Measurements from ENCODE around the gene KLHL35.
A peak's percentile ranks its signal among the peaks of the same experiment; 100 is the strongest.
"Not testable (repeated sequence)": the region's sequence is repeated elsewhere in the genome, so short reads cannot be mapped to it uniquely, and the experiment has no call there.

The KLHL35 gene

DNA sequence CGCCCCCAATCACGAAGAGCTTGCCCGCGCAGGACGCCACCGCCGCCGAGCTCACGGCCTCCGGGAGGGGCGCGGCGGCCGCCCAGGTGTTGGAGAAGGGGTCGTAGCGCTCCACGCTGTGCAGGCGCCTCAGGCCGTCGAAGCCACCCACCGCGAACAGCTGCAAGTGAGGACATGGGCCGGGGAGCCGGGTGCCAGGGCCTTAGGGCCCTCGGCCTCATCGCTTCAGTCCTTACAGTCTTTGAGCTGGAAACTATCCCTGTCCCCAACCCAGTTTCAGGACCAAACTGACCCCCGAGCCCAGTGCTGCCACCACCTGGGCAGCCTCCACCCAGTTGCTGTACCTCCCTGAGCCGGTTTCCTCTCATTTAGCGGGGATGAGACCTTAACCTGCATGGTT, 7.6 kb downstream of the KLHL35 start:
- no peak for DNase-seq (ENCODE audit: low spot score)

DNA sequence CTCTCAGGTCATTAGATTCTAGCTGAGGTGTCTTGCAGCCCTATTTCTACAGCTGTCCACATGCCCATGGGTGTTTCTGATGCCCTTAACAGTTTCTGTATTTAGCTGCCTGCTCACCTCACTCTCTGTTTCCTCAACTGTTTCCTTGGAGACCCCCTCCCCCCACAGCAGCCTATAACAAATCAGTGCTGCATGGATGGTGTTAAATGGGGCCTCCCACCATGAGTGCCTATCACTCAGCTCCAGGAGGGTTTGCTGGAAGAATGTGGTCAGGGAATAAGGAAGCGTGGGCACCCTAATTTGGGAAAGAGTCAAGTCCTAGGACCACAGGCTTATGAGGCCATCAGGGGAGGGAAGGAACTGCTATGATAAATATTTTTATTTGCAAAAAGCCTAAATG, 8.6 kb downstream of the KLHL35 start:
- DNase-seq (ENCODE audit: low spot score), result no peak

DNA sequence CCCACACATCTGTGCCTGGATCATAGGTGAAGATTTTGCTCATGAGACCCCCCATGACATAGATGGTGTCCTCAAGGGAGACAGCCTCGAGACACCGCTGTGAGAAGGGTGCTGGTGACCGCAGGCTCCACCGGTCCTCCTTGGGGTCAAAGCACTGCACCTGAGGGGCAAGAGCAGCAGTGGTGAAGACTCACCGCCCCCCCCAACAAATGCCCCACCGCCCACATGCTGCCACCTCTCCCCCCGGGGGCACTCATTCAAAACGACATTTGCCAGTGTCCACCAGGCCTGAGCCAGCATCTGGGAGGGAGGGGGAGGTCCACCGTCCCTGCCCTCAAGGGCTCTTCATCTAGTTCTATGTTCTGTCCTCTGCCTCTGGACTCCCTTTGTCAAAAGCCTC, 9.3 kb downstream of the KLHL35 start:
- no peak for DNase-seq (ENCODE audit: low spot score)

DNA sequence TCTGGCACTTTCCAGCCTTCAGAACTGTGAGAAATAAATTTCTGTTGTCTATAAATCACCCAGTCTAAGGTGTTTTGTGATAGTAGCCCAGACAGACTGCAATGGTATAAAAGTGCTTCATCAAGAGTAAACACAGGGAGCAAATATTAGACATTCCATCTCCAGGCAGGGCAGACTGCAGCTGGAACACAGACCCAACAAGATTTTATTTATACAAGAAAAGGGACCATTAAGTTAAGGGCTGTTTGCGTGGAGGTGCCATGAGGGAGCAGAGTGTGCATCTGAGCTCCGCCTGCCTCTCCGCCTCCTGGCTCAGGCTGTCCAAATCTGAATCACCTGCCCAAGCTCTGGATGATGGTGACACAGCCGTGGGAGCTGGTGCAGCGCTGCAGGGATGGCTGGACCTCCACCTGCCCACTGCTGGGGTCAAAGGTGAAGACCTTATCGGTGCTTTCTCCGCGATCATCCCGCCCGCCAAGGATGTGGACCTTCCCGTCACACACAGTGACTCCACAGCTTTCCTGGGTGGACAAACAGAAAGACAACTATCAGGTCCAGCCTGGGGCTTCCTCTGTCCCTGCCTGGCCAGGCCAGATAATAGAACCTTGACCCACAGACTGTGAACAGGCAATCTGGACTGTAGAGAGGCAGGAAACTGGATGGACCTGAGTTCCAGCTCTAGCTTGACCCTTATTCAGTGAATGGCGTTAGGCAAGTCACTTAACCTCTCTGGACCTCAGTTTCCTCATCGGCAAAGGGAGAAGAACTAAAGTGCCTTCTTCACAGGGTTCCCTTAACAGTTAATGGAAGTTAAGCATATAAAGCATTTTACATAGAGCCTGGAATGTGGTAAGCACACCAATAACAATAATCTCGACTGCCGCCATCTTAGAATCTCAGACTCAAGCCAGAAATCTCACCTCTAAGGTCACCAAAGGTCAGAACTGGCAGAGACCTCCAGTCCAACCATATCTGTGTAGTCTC, 10.5 kb downstream of the KLHL35 start:
- DNase-seq (ENCODE audit: low spot score), result no peak

DNA sequence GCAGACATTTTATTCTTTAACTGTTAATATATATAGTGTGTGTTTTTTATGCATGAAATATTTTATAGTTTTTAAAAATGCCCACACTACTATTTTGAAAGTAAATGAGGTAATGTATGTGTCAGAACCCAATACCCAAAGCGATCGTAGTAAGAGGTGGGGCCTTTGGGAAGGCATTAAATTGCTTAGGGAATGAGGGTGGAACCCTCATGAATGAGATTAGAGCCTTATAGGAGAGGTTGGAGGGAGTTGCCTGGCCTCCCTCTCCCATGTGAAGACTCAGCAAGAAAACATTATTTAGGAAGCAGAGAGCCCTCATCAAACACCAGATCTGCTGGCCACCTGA, 11.1 kb downstream of the KLHL35 start:
- no peak for DNase-seq (ENCODE audit: low spot score)

GRCh38 chr11:75421035-75421602, 11.9 kb downstream of the KLHL35 start:
- DNase-seq (ENCODE audit: low spot score), result no peak

GRCh38 chr11:75420224-75421034, 12.6 kb downstream of the KLHL35 start:
- DNase-seq (ENCODE audit: low spot score), result no peak

DNA sequence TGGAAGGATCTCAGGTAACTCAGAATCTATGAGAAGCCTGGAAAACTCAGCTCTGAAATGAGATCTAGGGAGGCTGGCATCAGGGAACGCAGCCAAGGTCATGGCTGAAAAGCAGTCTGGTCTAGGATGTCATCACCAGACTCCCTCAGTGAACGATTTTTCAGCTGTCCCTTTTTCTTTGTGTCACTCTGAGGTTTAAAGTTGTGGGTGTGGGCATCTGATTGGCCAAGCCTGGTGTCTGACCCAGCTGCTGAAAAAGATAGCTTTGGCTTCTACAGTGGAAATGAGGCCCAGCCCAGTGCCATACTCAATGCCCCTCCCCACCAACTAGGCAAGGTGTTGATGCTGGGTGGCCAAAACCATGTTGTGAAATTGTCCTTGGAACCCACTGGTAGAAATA, 19.1 kb downstream of the KLHL35 start:
- no peak for DNase-seq (ENCODE audit: low spot score)

- not testable (repeated sequence) for DNase-seq (ENCODE audit: low spot score)
These were observed 19.9 kb downstream of the KLHL35 start for GRCh38 chr11:75413146-75413545.

DNA sequence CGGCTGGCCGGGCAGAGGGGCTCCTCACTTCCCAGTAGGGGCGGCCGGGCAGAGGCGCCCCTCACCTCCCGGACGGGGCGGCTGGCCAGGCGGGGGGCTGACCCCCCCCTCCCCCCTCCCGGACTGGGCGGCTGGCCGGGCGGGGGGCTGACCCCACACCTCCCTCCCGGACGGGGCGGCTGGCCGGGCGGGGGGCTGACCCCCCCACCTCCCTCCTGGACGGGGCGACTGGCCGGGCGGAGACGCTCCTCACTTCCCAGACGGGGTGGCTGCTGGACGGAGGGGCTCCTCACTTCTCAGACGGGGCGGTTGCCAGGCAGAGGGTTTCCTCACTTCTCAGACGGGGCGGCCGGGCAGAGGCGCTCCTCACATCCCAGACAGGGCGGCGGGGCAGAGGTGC, 23.0 kb downstream of the KLHL35 start:
- DNase-seq (ENCODE audit: low spot score), result not testable (repeated sequence)

- DNase-seq (ENCODE audit: low spot score), result no peak
These were observed 24.1 kb downstream of the KLHL35 start for GRCh38 chr11:75408957-75409219.

DNA sequence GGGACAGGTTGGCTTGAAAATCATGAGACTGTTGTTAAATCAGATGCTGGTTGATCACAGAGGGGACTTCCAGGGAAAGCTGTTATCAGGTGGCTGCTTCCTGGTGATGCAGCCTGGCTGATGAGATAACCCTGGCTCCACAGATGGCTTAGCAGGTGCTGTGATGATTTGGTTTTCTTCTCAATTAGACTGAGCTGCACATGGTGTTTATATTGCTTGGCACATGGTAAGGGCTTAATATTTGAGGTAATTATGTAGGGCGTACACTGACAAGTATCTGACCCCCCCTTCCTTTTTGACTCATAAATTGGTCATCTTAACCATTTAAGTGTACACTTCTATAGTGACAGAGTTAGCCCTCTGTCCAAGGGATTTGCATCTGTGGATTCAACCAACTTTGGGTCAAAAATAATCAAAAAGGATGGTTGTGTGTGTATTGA, 26.6 kb downstream of the KLHL35 start:
- DNase-seq (ENCODE audit: low spot score), result no peak

- no peak for DNase-seq (ENCODE audit: low spot score)
These were observed 28.9 kb downstream of the KLHL35 start for GRCh38 chr11:75403983-75404658.

DNA sequence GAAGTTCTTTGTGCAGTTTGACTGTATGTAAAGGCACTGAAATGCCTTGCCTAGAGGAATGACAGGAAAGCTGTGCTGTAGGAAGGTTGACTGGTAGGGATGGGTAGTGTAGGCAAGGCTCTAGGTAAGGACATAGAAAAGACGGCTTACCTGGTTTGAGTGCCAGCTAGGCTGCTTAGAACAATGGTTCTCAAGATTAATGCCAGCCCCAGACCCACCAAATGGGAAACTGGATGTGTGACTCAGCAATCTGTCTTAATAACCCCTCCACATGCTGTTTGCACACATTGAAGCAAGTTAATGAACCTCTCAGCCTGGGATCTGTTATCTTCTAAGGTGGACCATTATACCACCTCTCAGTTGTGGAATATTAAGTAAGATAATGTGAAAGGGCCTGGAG, 30.0 kb downstream of the KLHL35 start:
- no peak for DNase-seq (ENCODE audit: low spot score)

GRCh38 chr11:75402002-75402773, 30.8 kb downstream of the KLHL35 start:
- DNase-seq (ENCODE audit: low spot score), result no peak

DNA sequence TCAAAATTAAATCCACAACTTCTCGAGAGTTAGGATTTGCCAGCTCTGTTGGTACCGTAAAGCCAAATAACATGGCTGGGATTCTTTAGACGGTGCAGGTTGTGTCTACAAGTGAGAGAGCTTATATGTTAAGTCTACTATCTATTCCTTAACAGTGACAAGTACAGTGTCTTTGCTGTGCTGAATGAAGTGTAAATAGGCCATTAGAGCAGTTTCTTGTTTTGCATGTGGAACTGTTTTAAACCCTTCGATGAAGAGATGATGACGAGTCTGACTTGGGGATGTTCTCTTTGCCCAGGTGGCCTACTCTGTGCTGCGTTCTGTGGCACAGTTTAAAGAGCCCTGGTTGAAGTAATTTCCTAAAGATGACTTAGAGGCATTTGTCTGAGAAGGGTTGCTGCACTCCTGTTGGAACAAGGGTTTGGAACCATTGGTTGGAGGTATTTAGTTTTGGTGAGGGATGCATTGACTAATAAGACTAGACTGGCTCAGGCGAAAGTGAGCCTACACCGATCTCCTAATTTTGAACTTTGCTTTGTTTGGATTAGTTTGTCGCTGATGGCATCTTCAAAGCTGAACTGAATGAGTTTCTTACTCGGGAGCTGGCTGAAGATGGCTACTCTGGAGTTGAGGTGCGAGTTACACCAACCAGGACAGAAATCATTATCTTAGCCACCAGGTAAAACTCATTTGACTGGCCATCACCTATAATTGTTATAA, 32.7 kb downstream of the KLHL35 start:
- DNase-seq (ENCODE audit: low spot score), result peak; percentile 20

- peak; percentile 87 for DNase-seq (ENCODE audit: low spot score)
These were observed 33.5 kb downstream of the KLHL35 start, which contains the start of gene RPS3 for GRCh38 chr11:75399344-75400145. TSS of gene RPS3 (plus strand) at chr11:75399518. CDS start at chr11:75399548, 30 bp downstream.

- no peak for DNase-seq (ENCODE audit: low spot score)
These were observed 34.1 kb downstream of the KLHL35 start for GRCh38 chr11:75398906-75399305.

GRCh38 chr11:75394085-75394840, 38.7 kb downstream of the KLHL35 start:
- DNase-seq (ENCODE audit: low spot score), result no peak

Data from CD4-positive, alpha-beta T cell treated with Interleukin-2 at 100 ng/mL for 4 hours (primary cell).